HG02623 (cell line): ENCODE results near the gene ACSS1.

Source experiments
- ATAC-seq: cut with Tn5 transposase; IDR thresholded peaks from one replicate; pipeline ENCODE4 v1.9.1; 2021; ENCODE audit warnings: moderate library complexity; ENCODE audit not compliant: unreplicated experiment

Gene ACSS1

GRCh38 chr20:24980291-24981053 lies 77.5 kb downstream of the ACSS1 start:
- ATAC-seq, result no peak

- ATAC-seq, result no peak
These were observed 78.6 kb downstream of the ACSS1 start for GRCh38 chr20:24979036-24979960.

- ATAC-seq, result no peak
These were observed 79.4 kb downstream of the ACSS1 start for GRCh38 chr20:24978513-24978912.

GRCh38 chr20:24977797-24978196 lies 80.1 kb downstream of the ACSS1 start:
- no peak for ATAC-seq

GRCh38 chr20:24977336-24977735 lies 80.6 kb downstream of the ACSS1 start:
- no peak for ATAC-seq

GRCh38 chr20:24972341-24972740 lies 85.6 kb downstream of the ACSS1 start:
- no peak for ATAC-seq

GRCh38 chr20:24971376-24972101 lies 86.4 kb downstream of the ACSS1 start:
- no peak for ATAC-seq

GRCh38 chr20:24970754-24971153 lies 87.2 kb downstream of the ACSS1 start:
- no peak for ATAC-seq

GRCh38 chr20:24970030-24970553 lies 87.8 kb downstream of the ACSS1 start:
- no peak for ATAC-seq

GRCh38 chr20:24969186-24970029 lies 88.5 kb downstream of the ACSS1 start:
- ATAC-seq, result no peak

GRCh38 chr20:24968278-24968800 lies 89.6 kb downstream of the ACSS1 start:
- no peak for ATAC-seq

GRCh38 chr20:24966317-24967012 lies 91.5 kb downstream of the ACSS1 start:
- ATAC-seq, result no peak

GRCh38 chr20:24965065-24965919 lies 92.6 kb downstream of the ACSS1 start:
- no peak for ATAC-seq

GRCh38 chr20:24964506-24964840 lies 93.5 kb downstream of the ACSS1 start:
- no peak for ATAC-seq

GRCh38 chr20:24963672-24964505 lies 94.0 kb downstream of the ACSS1 start:
- ATAC-seq, result no peak

- ATAC-seq, result no peak
These were observed 95.4 kb downstream of the ACSS1 start for GRCh38 chr20:24962510-24962909.

GRCh38 chr20:24962182-24962492 lies 95.8 kb downstream of the ACSS1 start:
- ATAC-seq, result no peak
